ENCODE measurements around the gene SYNJ2. TPM values are rescaled to one million over a fixed set of nuclear protein-coding genes. Genes with fewer than 3 reads are reported as not detected.

Gene SYNJ2
- total RNA-seq, 1 donor from 2014 or later = 8.3 TPM

DNA sequence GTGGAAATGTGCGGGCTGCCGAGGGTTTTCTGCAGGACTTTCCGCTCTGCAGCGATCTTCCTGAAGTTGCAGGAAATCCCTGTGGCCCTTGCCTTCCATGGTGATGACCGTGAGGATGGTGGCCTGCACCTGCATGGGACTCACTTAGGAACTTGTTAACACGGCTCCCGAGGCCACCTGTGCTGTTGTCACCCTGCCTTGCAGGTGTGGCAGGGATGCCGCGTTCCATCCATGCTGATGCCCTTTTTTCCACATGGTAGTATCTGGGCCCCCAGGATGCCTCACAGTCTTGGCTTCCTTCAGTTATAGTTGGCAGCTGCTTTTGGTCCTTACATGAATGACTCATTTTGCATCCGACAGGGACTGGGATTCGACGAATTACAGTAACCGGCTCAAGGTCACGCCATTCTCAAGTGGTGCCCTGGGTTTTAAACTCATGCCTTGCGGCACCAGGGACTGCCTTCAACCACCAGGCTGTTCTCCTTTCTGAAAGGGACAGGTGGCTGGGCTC, 37.2 kb downstream of the SYNJ2 start:
- H3K27ac ChIP-seq = no peak overlapping the region
- H3K9me3 ChIP-seq = no peaks in the 10 kb centered on the region
- intact Hi-C loops (cut with DNase I) = no loop called here
- TF ChIP-seq POLR2AphosphoS5 (IDR thresholded peaks at IDR 0.05; ENCODE audit: insufficient read depth in 1 of 2, low read depth in 1 of 2) (no peak), POLR2A (IDR thresholded peaks at IDR 0.05) (no peak)
- TF ChIP-seq, protein P1, sequence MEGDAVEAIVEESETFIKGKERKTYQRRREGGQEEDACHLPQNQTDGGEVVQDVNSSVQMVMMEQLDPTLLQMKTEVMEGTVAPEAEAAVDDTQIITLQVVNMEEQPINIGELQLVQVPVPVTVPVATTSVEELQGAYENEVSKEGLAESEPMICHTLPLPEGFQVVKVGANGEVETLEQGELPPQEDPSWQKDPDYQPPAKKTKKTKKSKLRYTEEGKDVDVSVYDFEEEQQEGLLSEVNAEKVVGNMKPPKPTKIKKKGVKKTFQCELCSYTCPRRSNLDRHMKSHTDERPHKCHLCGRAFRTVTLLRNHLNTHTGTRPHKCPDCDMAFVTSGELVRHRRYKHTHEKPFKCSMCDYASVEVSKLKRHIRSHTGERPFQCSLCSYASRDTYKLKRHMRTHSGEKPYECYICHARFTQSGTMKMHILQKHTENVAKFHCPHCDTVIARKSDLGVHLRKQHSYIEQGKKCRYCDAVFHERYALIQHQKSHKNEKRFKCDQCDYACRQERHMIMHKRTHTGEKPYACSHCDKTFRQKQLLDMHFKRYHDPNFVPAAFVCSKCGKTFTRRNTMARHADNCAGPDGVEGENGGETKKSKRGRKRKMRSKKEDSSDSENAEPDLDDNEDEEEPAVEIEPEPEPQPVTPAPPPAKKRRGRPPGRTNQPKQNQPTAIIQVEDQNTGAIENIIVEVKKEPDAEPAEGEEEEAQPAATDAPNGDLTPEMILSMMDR (IDR thresholded peaks at IDR 0.05) = no peak
- no peaks in the 10 kb centered on the region for H3K27me3 ChIP-seq
- DNase-seq (ENCODE audit: extremely low spot score in 2 of 2) = no peak
- H3K4me1 ChIP-seq = peaks cover 5% of the 10 kb centered on the region
- no peaks in the 10 kb centered on the region for H3K36me3 ChIP-seq
- H3K4me3 ChIP-seq = no peak overlapping the region

DNA sequence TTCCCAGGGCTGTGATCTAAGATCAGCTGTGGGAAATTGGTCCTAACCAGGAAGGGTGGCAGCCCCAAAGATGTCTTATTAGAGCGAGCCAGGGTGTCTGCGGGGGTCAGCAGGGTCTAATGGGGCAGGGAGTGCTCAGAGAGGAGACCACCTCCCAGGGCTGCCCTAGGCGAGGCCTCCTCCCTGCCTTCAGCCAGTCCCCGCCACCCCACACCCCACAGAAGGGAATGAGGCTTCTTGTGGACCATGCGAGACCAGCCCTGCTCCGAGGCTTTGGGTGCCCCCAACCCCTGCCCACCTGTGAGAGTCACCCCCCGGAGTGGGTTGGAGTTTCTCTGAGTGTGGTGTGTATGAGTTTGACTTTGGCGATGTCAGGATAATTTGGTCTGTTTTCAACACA, 37.8 kb downstream of the SYNJ2 start:
- H3K4me3 ChIP-seq = no peak overlapping the region
- DNase-seq (ENCODE audit: extremely low spot score in 2 of 2) = no peak
- TF ChIP-seq, protein P1 (IDR thresholded peaks at IDR 0.05) = no peak
- TF ChIP-seq POLR2AphosphoS5 (IDR thresholded peaks at IDR 0.05; ENCODE audit: insufficient read depth in 1 of 2, low read depth in 1 of 2) (no peak), POLR2A (IDR thresholded peaks at IDR 0.05) (no peak)
- H3K36me3 ChIP-seq = no peaks in the 10 kb centered on the region
- intact Hi-C loops (cut with DNase I) = no loop called here
- no peaks in the 10 kb centered on the region for H3K27me3 ChIP-seq
- H3K27ac ChIP-seq = no peak overlapping the region
- no peaks in the 10 kb centered on the region for H3K9me3 ChIP-seq
- H3K4me1 ChIP-seq = peaks cover 5% of the 10 kb centered on the region

DNA sequence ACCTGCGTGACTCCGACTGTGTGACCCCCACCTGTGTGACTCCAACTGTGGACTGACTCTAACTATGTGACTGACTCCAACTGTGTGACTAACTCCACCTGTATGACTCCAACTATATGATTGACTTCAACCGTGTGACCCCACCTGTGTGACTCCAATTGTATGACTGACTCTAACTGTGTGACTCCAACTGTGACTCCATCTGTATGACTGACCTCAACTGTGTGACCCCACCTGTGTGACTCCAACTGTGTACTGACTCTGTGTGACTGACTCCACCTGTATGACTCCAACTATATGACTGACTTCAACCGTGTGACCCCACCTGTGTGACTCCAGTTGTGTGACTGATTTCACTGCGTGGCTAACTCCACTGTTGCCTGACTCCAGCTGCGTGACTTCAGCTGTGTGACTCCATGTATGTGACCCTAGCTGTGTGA, 38.6 kb downstream of the SYNJ2 start:
- Histone ChIP-seq H3K4me3 (no peak overlapping the region), H3K36me3 (no peaks in the 10 kb centered on the region), H3K27me3 (no peaks in the 10 kb centered on the region), H3K4me1 (peaks cover 5% of the 10 kb centered on the region), H3K9me3 (no peaks in the 10 kb centered on the region), H3K27ac (no peak overlapping the region)
- TF ChIP-seq POLR2A (IDR thresholded peaks at IDR 0.05) (no peak), POLR2AphosphoS5 (IDR thresholded peaks at IDR 0.05; ENCODE audit: insufficient read depth in 1 of 2, low read depth in 1 of 2) (no peak)
- TF ChIP-seq, protein P1 (IDR thresholded peaks at IDR 0.05) = no peak
- no peak for DNase-seq (ENCODE audit: extremely low spot score in 2 of 2)
- intact Hi-C loops (cut with DNase I) = no loop called here

- Histone ChIP-seq H3K4me1 (peaks cover 10% of the 10 kb centered on the region), H3K27me3 (no peaks in the 10 kb centered on the region), H3K36me3 (no peaks in the 10 kb centered on the region), H3K9me3 (no peaks in the 10 kb centered on the region), H3K27ac (no peak overlapping the region), H3K4me3 (no peak overlapping the region)
- intact Hi-C loops (cut with DNase I) = no loop called here
- no peak for DNase-seq (ENCODE audit: extremely low spot score in 2 of 2)
- TF ChIP-seq POLR2A (IDR thresholded peaks at IDR 0.05) (no peak), POLR2AphosphoS5 (IDR thresholded peaks at IDR 0.05; ENCODE audit: insufficient read depth in 1 of 2, low read depth in 1 of 2) (no peak)
- TF ChIP-seq, protein P1 (IDR thresholded peaks at IDR 0.05) = no peak
These were observed 39.1 kb downstream of the SYNJ2 start for GRCh38 chr6:158020811-158021210.

GRCh38 chr6:158021376-158021775, 39.7 kb downstream of the SYNJ2 start:
- Histone ChIP-seq H3K4me1 (peaks cover 15% of the 10 kb centered on the region), H3K9me3 (no peaks in the 10 kb centered on the region), H3K27ac (no peak overlapping the region), H3K36me3 (no peaks in the 10 kb centered on the region), H3K27me3 (no peaks in the 10 kb centered on the region), H3K4me3 (no peak overlapping the region)
- DNase-seq (ENCODE audit: extremely low spot score in 2 of 2) = no peak
- no peak for TF ChIP-seq POLR2A (IDR thresholded peaks at IDR 0.05)
- TF ChIP-seq, protein P1 (IDR thresholded peaks at IDR 0.05) = no peak
- no peak for TF ChIP-seq POLR2AphosphoS5 (IDR thresholded peaks at IDR 0.05; ENCODE audit: insufficient read depth in 1 of 2, low read depth in 1 of 2)
- intact Hi-C loops (cut with DNase I) = no loop called here
